ENCODE results near the gene CDRT15L2.
"Not testable (repeated sequence)": the region's sequence is repeated elsewhere in the genome, so short reads cannot be mapped to it uniquely, and the experiment has no call there.

The CDRT15L2 gene

GRCh38 chr17:20579424-20579823 is at the start of gene CDRT15L2:
Gene CDRT15L2, plus strand, starts transcription at chr17:20579724. Its CDS starts 20 bp downstream, at chr17:20579744.
- not testable (repeated sequence) for DNase-seq

- not testable (repeated sequence) for DNase-seq
Observed at GRCh38 chr17:20530104-20530503, 49.4 kb upstream of the CDRT15L2 start.

- not testable (repeated sequence) for DNase-seq
Observed at GRCh38 chr17:20532544-20533090, 46.9 kb upstream of the CDRT15L2 start.

- DNase-seq = not testable (repeated sequence)
Observed at GRCh38 chr17:20533206-20533605, 46.3 kb upstream of the CDRT15L2 start.

GRCh38 chr17:20534711-20535550 is 44.6 kb upstream of the CDRT15L2 start:
- DNase-seq = not testable (repeated sequence)

GRCh38 chr17:20540414-20540813 is 39.1 kb upstream of the CDRT15L2 start:
- not testable (repeated sequence) for DNase-seq

GRCh38 chr17:20540865-20541264 is 38.7 kb upstream of the CDRT15L2 start:
- not testable (repeated sequence) for DNase-seq

- not testable (repeated sequence) for DNase-seq
Observed at GRCh38 chr17:20541853-20542546, 37.5 kb upstream of the CDRT15L2 start.

GRCh38 chr17:20547923-20548322 is 31.6 kb upstream of the CDRT15L2 start:
- not testable (repeated sequence) for DNase-seq

GRCh38 chr17:20552920-20553319 is 26.6 kb upstream of the CDRT15L2 start:
- DNase-seq = not testable (repeated sequence)

- DNase-seq = not testable (repeated sequence)
Observed at GRCh38 chr17:20554728-20555127, 24.8 kb upstream of the CDRT15L2 start.

GRCh38 chr17:20555135-20556010 is 24.2 kb upstream of the CDRT15L2 start:
- DNase-seq = not testable (repeated sequence)

- DNase-seq = not testable (repeated sequence)
Observed at GRCh38 chr17:20558096-20558495, 21.4 kb upstream of the CDRT15L2 start.

- DNase-seq = not testable (repeated sequence)
Observed at GRCh38 chr17:20559018-20559417, 20.5 kb upstream of the CDRT15L2 start.

GRCh38 chr17:20562587-20562986 is 16.9 kb upstream of the CDRT15L2 start:
- no peak for DNase-seq

- DNase-seq = not testable (repeated sequence)
Observed at GRCh38 chr17:20565245-20565644, 14.3 kb upstream of the CDRT15L2 start.

- no peak for DNase-seq
Observed at GRCh38 chr17:20565711-20566110, 13.8 kb upstream of the CDRT15L2 start.

- not testable (repeated sequence) for DNase-seq
Observed at GRCh38 chr17:20566736-20567135, 12.8 kb upstream of the CDRT15L2 start.

GRCh38 chr17:20567421-20567820 is 12.1 kb upstream of the CDRT15L2 start:
- not testable (repeated sequence) for DNase-seq

GRCh38 chr17:20568604-20569003 is 10.9 kb upstream of the CDRT15L2 start:
- not testable (repeated sequence) for DNase-seq

- not testable (repeated sequence) for DNase-seq
Observed at GRCh38 chr17:20571653-20572052, 7.9 kb upstream of the CDRT15L2 start.

GRCh38 chr17:20573216-20573615 is 6.3 kb upstream of the CDRT15L2 start:
- not testable (repeated sequence) for DNase-seq

All from GOT3 (cell line).